WTC11 (cell line): ENCODE data around the gene RGS6. TPM values are rescaled to one million over a fixed set of nuclear protein-coding genes. Genes with fewer than 3 reads are reported as not detected.

Experiments used
- ATAC-seq: fragments of 200-7000 bp; cut with Tn5 transposase; 2 replicates; pipeline ENCODE4 v1.10.0; 2021; ENCODE audit warnings: mild to moderate bottlenecking, moderate library complexity
- CTCF ChIA-PET: fragments of 300-600 bp; sonication (Branson Sonifier 250); formaldehyde crosslinking; loops from one replicate; lab custom pipeline; 2021; ENCODE audit warnings: antibody characterized with exemption; lab: Charles Lee
- POLR2A ChIA-PET: fragments of 350-600 bp; sonication (Branson Sonifier 250); formaldehyde crosslinking; loops from one replicate; lab custom pipeline; 2021; ENCODE audit warnings: antibody characterized with exemption; lab: Charles Lee
- DNase-seq: peaks from one replicate; pipeline ENCODE4 v3.0.0; 2021; ENCODE audit warnings: low spot score
- H3K27ac Mint-ChIP-seq: 2 replicates; pipeline ENCODE4 v1.8.0; 2021; ENCODE audit warnings: mixed read lengths
- H3K27me3 Mint-ChIP-seq: 2 replicates; pipeline ENCODE4 v1.8.0; 2021; ENCODE audit warnings: low read depth, mild to moderate bottlenecking, moderate library complexity, mixed read lengths
- H3K36me3 Mint-ChIP-seq: 2 replicates; pipeline ENCODE4 v1.8.0; 2021; ENCODE audit warnings: mixed read lengths
- H3K4me1 Mint-ChIP-seq: 2 replicates; pipeline ENCODE4 v1.8.0; 2022; ENCODE audit warnings: mixed read lengths
- H3K4me3 Mint-ChIP-seq: 2 replicates; pipeline ENCODE4 v1.8.0; 2021; ENCODE audit warnings: mild to moderate bottlenecking, moderate library complexity, mixed read lengths
- H3K9me3 Mint-ChIP-seq: 2 replicates; pipeline ENCODE4 v1.8.0; 2021; ENCODE audit warnings: mixed read lengths
- ATF1 ChIP-seq: sonication (generic); formaldehyde crosslinking; IDR thresholded peaks from 2 replicates; pipeline ENCODE4 v1.8.1; 2023; ENCODE audit warnings: mild to moderate bottlenecking, moderate library complexity, missing genetic modification reagents
- E2F1 ChIP-seq: sonication (generic); formaldehyde crosslinking; IDR thresholded peaks from 2 replicates; pipeline ENCODE4 v1.8.0; 2022; ENCODE audit warnings: mild to moderate bottlenecking, missing genetic modification reagents
- FOXK1 ChIP-seq: sonication (generic); formaldehyde crosslinking; IDR thresholded peaks from 2 replicates; pipeline ENCODE4 v1.8.0; 2022; ENCODE audit warnings: mild to moderate bottlenecking, moderate library complexity, missing genetic modification reagents
- GABPB1 ChIP-seq: sonication (generic); formaldehyde crosslinking; IDR thresholded peaks from 2 replicates; pipeline ENCODE4 v1.8.1; 2023; ENCODE audit warnings: mild to moderate bottlenecking, missing genetic modification reagents
- IRF1 ChIP-seq: sonication (generic); formaldehyde crosslinking; IDR thresholded peaks from 2 replicates; pipeline ENCODE4 v1.8.0; 2023; ENCODE audit warnings: missing genetic modification reagents
- KAT7 ChIP-seq: sonication (generic); formaldehyde crosslinking; IDR thresholded peaks from 2 replicates; pipeline ENCODE4 v1.8.1; 2023; ENCODE audit warnings: missing genetic modification reagents, mild to moderate bottlenecking, borderline replicate concordance
- MYBL2 ChIP-seq: sonication (generic); formaldehyde crosslinking; IDR thresholded peaks from 2 replicates; pipeline ENCODE4 v1.8.1; 2023; ENCODE audit warnings: mild to moderate bottlenecking, moderate library complexity, missing genetic modification reagents
- NFYB ChIP-seq: sonication (generic); formaldehyde crosslinking; conservative IDR thresholded peaks from 2 replicates; pipeline ENCODE4 v1.8.0; 2022; ENCODE audit warnings: low read depth, missing genetic modification reagents
- NR2C2 ChIP-seq: sonication (generic); formaldehyde crosslinking; IDR thresholded peaks from 2 replicates; pipeline ENCODE4 v1.8.0; 2022; ENCODE audit warnings: mild to moderate bottlenecking, missing genetic modification reagents
- SP1 ChIP-seq: sonication (generic); formaldehyde crosslinking; conservative IDR thresholded peaks from 2 replicates; pipeline ENCODE4 v1.8.1; 2022; ENCODE audit warnings: missing genetic modification reagents
- TCF7 ChIP-seq: sonication (generic); formaldehyde crosslinking; IDR thresholded peaks from 2 replicates; pipeline ENCODE4 v1.8.0; 2022; ENCODE audit warnings: mild to moderate bottlenecking, low read depth, missing genetic modification reagents, moderate library complexity
- ZBTB21 ChIP-seq: sonication (generic); formaldehyde crosslinking; IDR thresholded peaks from 2 replicates; pipeline ENCODE4 v1.8.1; 2023; ENCODE audit warnings: mild to moderate bottlenecking, missing genetic modification reagents, borderline replicate concordance
- ZBTB43 ChIP-seq: sonication (generic); formaldehyde crosslinking; IDR thresholded peaks from 2 replicates; pipeline ENCODE4 v1.8.1; 2023; ENCODE audit warnings: mild to moderate bottlenecking, missing genetic modification reagents
- ZNF263 ChIP-seq: sonication (generic); formaldehyde crosslinking; IDR thresholded peaks from 2 replicates; pipeline ENCODE4 v1.8.1; 2022; ENCODE audit warnings: low read depth, mild to moderate bottlenecking, moderate library complexity, missing genetic modification reagents
- ZNF317 ChIP-seq: sonication (generic); formaldehyde crosslinking; IDR thresholded peaks from 2 replicates; pipeline ENCODE4 v1.8.1; 2023; ENCODE audit warnings: low read depth, mild to moderate bottlenecking, moderate library complexity, missing genetic modification reagents, borderline replicate concordance
- total RNA-seq: library from RNA; stranded (reverse); gene quantifications from 3 replicates; pipeline ENCODE4 v1.2.3, GENCODE V29; 2021
- TF ChIP-seq, protein P1 (sequence below): fragments of 250-450 bp; sonication (Bioruptor Pico); IDR thresholded peaks from 2 replicates; pipeline ENCODE4 v2.1.2; 2022; ENCODE audit warnings: mild to moderate bottlenecking, moderate library complexity
- TF ChIP-seq, protein P2 (sequence below): sonication (generic); formaldehyde crosslinking; IDR thresholded peaks from 2 replicates; pipeline ENCODE4 v1.8.0; 2022; ENCODE audit warnings: missing genetic modification reagents
- TF ChIP-seq, protein P3 (sequence below): fragments of 250-450 bp; sonication (Bioruptor Pico); IDR thresholded peaks from 2 replicates; pipeline ENCODE4 v1.9.0; 2021; ENCODE audit warnings: mild to moderate bottlenecking, borderline replicate concordance
- TF ChIP-seq, protein P4 (sequence below): sonication (generic); formaldehyde crosslinking; IDR thresholded peaks from 2 replicates; pipeline ENCODE4 v1.8.0; 2023; ENCODE audit warnings: mild to moderate bottlenecking, missing genetic modification reagents

The RGS6 gene
- total RNA-seq, 1 experiment from 2014 or later: 1.0 TPM

DNA sequence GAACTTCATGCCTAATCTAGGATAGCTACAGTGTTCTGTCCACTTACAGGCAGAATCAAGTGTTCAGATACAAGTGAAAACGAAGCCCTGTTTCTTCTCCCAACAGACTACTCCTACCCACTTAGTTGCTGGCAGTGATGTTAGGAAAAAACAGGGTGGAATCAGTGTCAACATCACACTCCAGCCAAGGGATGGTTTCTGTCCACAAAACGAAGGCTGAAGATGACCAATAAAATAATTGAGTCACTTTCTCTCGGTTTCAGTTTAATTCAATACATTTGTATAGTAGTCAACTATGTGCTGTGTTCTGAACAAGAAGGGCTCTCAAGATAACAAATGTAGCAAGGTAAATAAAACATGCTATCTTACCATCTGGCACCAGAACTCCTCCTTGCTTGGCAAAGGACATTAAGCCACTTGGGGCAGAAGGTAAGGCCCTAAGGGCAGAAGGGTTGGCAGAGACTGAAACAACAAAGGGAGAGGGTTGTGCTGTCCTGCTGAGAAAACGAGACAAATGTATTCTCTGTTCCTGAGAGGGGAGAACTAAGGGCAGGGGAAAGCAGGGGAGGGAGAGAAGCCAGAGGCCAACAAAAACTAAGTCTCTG is 568.1 kb downstream of the RGS6 start:
- ChIA-PET CTCF (no interaction called here), POLR2A (no interaction called here)
- H3K27me3 Mint-ChIP-seq: no peaks in the 10 kb centered on the region; the same call in 1 of the 2 replicates
- TF ChIP-seq ZBTB21 (CRISPR knock-in tag) (no peak), E2F1 (no peak), SP1 (CRISPR knock-in tag) (no peak), NFYB (CRISPR knock-in tag) (no peak), NR2C2 (CRISPR knock-in tag) (no peak), MYBL2 (no peak), GABPB1 (CRISPR knock-in tag) (no peak), ZBTB43 (CRISPR knock-in tag) (no peak), TCF7 (CRISPR knock-in tag) (no peak)
- TF ChIP-seq, protein P1, sequence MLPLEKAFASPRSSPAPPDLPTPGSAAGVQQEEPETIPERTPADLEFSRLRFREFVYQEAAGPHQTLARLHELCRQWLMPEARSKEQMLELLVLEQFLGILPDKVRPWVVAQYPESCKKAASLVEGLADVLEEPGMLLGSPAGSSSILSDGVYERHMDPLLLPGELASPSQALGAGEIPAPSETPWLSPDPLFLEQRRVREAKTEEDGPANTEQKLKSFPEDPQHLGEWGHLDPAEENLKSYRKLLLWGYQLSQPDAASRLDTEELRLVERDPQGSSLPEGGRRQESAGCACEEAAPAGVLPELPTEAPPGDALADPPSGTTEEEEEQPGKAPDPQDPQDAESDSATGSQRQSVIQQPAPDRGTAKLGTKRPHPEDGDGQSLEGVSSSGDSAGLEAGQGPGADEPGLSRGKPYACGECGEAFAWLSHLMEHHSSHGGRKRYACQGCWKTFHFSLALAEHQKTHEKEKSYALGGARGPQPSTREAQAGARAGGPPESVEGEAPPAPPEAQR (CRISPR knock-in tag): no peak
- TF ChIP-seq, all 79 proteins: peak for 0
- Mint-ChIP-seq H3K4me3 (no peak overlapping the region), H3K36me3 (peaks cover 13% of the 10 kb centered on the region), H3K27ac (no peak overlapping the region), H3K9me3 (peaks cover 25% of the 10 kb centered on the region), H3K4me1 (no peaks in the 10 kb centered on the region)
- no peak for DNase-seq
- no peak for ATAC-seq

GRCh38 chr14:72501439-72501838 is 569.2 kb downstream of the RGS6 start:
- H3K27ac Mint-ChIP-seq: no peak overlapping the region
- no peaks in the 10 kb centered on the region for H3K4me1 Mint-ChIP-seq
- H3K27me3 Mint-ChIP-seq: no peaks in the 10 kb centered on the region; the same call in 1 of the 2 replicates
- ATAC-seq (no peak), DNase-seq (no peak)
- H3K36me3 Mint-ChIP-seq: peaks cover 13% of the 10 kb centered on the region
- peaks cover 31% of the 10 kb centered on the region for H3K9me3 Mint-ChIP-seq
- CTCF ChIA-PET: interaction anchor here (1.2 kb wide), 1 partner anchor 13 kb away, joined by 4 read pairs; no protein-coding TSS in a partner anchor
- no peak overlapping the region for H3K4me3 Mint-ChIP-seq
- POLR2A ChIA-PET: no interaction called here
- TF ChIP-seq ATF1 (CRISPR knock-in tag) (no peak), NFYB (CRISPR knock-in tag) (no peak), KAT7 (CRISPR knock-in tag) (no peak), IRF1 (CRISPR knock-in tag) (no peak), ZNF317 (no peak), FOXK1 (CRISPR knock-in tag) (no peak), ZNF263 (CRISPR knock-in tag) (no peak)
- TF ChIP-seq, protein P2, sequence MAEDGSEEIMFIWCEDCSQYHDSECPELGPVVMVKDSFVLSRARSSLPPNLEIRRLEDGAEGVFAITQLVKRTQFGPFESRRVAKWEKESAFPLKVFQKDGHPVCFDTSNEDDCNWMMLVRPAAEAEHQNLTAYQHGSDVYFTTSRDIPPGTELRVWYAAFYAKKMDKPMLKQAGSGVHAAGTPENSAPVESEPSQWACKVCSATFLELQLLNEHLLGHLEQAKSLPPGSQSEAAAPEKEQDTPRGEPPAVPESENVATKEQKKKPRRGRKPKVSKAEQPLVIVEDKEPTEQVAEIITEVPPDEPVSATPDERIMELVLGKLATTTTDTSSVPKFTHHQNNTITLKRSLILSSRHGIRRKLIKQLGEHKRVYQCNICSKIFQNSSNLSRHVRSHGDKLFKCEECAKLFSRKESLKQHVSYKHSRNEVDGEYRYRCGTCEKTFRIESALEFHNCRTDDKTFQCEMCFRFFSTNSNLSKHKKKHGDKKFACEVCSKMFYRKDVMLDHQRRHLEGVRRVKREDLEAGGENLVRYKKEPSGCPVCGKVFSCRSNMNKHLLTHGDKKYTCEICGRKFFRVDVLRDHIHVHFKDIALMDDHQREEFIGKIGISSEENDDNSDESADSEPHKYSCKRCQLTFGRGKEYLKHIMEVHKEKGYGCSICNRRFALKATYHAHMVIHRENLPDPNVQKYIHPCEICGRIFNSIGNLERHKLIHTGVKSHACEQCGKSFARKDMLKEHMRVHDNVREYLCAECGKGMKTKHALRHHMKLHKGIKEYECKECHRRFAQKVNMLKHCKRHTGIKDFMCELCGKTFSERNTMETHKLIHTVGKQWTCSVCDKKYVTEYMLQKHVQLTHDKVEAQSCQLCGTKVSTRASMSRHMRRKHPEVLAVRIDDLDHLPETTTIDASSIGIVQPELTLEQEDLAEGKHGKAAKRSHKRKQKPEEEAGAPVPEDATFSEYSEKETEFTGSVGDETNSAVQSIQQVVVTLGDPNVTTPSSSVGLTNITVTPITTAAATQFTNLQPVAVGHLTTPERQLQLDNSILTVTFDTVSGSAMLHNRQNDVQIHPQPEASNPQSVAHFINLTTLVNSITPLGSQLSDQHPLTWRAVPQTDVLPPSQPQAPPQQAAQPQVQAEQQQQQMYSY (CRISPR knock-in tag): no peak
- TF ChIP-seq, protein P3, sequence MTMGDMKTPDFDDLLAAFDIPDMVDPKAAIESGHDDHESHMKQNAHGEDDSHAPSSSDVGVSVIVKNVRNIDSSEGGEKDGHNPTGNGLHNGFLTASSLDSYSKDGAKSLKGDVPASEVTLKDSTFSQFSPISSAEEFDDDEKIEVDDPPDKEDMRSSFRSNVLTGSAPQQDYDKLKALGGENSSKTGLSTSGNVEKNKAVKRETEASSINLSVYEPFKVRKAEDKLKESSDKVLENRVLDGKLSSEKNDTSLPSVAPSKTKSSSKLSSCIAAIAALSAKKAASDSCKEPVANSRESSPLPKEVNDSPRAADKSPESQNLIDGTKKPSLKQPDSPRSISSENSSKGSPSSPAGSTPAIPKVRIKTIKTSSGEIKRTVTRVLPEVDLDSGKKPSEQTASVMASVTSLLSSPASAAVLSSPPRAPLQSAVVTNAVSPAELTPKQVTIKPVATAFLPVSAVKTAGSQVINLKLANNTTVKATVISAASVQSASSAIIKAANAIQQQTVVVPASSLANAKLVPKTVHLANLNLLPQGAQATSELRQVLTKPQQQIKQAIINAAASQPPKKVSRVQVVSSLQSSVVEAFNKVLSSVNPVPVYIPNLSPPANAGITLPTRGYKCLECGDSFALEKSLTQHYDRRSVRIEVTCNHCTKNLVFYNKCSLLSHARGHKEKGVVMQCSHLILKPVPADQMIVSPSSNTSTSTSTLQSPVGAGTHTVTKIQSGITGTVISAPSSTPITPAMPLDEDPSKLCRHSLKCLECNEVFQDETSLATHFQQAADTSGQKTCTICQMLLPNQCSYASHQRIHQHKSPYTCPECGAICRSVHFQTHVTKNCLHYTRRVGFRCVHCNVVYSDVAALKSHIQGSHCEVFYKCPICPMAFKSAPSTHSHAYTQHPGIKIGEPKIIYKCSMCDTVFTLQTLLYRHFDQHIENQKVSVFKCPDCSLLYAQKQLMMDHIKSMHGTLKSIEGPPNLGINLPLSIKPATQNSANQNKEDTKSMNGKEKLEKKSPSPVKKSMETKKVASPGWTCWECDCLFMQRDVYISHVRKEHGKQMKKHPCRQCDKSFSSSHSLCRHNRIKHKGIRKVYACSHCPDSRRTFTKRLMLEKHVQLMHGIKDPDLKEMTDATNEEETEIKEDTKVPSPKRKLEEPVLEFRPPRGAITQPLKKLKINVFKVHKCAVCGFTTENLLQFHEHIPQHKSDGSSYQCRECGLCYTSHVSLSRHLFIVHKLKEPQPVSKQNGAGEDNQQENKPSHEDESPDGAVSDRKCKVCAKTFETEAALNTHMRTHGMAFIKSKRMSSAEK (CRISPR knock-in tag): no peak
- TF ChIP-seq, protein P4, sequence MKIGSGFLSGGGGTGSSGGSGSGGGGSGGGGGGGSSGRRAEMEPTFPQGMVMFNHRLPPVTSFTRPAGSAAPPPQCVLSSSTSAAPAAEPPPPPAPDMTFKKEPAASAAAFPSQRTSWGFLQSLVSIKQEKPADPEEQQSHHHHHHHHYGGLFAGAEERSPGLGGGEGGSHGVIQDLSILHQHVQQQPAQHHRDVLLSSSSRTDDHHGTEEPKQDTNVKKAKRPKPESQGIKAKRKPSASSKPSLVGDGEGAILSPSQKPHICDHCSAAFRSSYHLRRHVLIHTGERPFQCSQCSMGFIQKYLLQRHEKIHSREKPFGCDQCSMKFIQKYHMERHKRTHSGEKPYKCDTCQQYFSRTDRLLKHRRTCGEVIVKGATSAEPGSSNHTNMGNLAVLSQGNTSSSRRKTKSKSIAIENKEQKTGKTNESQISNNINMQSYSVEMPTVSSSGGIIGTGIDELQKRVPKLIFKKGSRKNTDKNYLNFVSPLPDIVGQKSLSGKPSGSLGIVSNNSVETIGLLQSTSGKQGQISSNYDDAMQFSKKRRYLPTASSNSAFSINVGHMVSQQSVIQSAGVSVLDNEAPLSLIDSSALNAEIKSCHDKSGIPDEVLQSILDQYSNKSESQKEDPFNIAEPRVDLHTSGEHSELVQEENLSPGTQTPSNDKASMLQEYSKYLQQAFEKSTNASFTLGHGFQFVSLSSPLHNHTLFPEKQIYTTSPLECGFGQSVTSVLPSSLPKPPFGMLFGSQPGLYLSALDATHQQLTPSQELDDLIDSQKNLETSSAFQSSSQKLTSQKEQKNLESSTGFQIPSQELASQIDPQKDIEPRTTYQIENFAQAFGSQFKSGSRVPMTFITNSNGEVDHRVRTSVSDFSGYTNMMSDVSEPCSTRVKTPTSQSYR (CRISPR knock-in tag): no peak
